ES-I3 (cell line): ENCODE data around the gene ARHGAP24.
A peak's percentile ranks its signal among the peaks of the same experiment; 100 is the strongest.
"Not testable (repeated sequence)": the region's sequence is repeated elsewhere in the genome, so short reads cannot be mapped to it uniquely, and the experiment has no call there.

Source experiments
- H3K36me3 ChIP-seq: 2 replicates; pipeline ENCODE4 v1.6.1; 2013; ENCODE audit warnings: mild to moderate bottlenecking, low read length, control low read depth, moderate library complexity; ENCODE audit not compliant: insufficient read depth
- H3K4me1 ChIP-seq: 2 replicates; pipeline ENCODE4 v1.6.1; 2013; ENCODE audit warnings: mild to moderate bottlenecking, control low read depth, low read length; ENCODE audit not compliant: insufficient read depth
- H3K9ac ChIP-seq: 2 replicates; pipeline ENCODE4 v1.6.1; 2013; ENCODE audit warnings: low read depth, mild to moderate bottlenecking, low read length, moderate library complexity
- H3K9me3 ChIP-seq: 2 replicates; pipeline ENCODE4 v1.6.1; 2013; ENCODE audit warnings: mild to moderate bottlenecking, low read length, moderate library complexity; ENCODE audit not compliant: control insufficient read depth, insufficient read depth

ARHGAP24 gene

DNA sequence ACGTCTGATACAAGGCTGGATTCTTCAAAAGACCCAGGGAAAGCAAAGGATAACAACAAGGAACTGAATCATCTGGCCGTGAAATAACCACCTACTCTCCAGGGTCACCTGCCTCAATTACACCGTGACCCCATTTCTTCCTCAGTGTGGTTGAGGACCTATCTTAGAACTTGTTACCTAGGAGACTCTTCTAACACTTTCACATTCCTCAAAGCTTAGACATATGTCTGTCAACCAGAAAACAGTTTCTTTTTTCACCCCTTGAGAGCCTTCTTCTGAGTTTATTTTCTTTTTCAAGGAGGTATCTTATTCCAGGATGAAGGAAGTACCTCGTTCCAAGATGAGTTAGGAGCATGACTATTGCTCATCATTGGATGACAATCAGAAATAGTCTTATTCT is 337.8 kb downstream of the ARHGAP24 start:
- Histone ChIP-seq H3K9me3 (no peaks in the 10 kb centered on the region), H3K4me1 (peaks cover 10% of the 10 kb centered on the region), H3K9ac (no peak overlapping the region), H3K36me3 (no peaks in the 10 kb centered on the region)

DNA sequence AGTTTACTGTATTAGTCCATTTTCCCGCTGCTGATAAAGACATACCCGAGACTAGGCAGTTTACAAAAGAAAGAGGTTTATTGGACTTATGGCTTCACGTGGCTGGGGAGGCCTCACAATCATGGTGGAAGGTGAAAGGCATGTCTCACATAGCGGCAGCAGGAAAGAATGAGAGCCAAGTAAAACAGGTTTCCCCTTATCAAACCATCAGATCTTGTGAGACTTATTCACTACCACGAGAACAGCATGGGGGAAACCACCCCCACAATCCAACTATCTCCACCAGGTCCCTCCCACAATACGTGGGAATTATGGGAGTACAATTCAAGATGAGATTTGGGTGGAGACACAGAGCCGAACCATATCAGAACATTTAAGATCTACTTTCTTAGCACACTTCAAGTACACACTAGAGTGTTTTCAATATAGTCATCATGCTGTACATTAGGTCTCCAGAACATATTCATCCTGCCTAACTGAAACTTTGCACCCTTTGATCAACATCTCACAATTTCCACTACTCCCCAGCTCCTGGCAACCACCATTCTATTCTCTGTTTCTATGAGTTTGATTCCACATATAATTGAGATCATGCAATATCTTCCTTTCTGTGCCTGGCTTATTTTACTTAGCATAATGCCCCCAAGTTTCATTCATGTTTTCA is 341.0 kb downstream of the ARHGAP24 start:
- no peaks in the 10 kb centered on the region for H3K36me3 ChIP-seq
- no peak overlapping the region for H3K9ac ChIP-seq
- H3K9me3 ChIP-seq, result no peaks in the 10 kb centered on the region
- peaks cover 7% of the 10 kb centered on the region; the same call in 1 of the 2 replicates for H3K4me1 ChIP-seq

DNA sequence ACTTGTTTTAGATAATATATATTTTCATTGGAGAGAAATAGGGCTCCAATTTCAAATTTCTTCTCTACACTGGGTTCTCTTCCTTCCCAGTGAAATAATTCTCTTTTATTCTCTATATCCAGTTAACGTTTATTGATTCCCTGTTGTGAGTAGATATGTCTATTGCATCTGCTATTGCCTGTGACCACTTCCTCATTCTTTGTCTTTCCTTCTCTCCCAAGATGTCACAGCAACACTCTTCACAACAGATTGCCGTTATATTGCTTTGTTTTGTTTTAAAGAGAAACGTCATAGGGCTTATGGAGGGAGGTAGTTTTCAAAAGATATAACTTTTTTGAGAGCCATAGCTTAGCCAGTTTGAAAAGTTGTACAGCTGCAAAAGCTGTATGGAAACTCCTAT is 343.8 kb downstream of the ARHGAP24 start:
- H3K36me3 ChIP-seq, result no peaks in the 10 kb centered on the region
- no peaks in the 10 kb centered on the region for H3K9me3 ChIP-seq
- no peak overlapping the region for H3K9ac ChIP-seq
- peaks cover 7% of the 10 kb centered on the region; the same call in 1 of the 2 replicates for H3K4me1 ChIP-seq

DNA sequence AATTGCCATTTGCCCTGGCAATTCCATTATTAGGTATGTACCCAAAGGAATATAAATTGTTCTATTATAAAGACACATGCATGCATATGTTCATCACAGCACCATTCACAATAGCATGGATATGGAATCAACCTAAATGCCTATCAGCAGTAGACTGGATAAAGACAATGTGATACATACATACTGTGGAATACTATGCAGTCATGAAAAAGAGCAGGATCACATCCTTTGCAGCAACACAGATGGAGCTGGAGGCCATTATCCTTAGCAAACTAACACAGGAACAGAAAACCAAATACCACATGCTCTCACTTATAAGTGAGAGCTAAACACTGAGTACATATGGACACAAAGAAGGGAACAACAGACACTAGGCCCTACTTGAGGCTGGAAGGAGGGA is 345.2 kb downstream of the ARHGAP24 start:
- H3K9me3 ChIP-seq, H3K36me3 ChIP-seq, H3K9ac ChIP-seq: not testable (repeated sequence)
- peaks cover 14% of the 10 kb centered on the region; the same call in 1 of the 2 replicates for H3K4me1 ChIP-seq

DNA sequence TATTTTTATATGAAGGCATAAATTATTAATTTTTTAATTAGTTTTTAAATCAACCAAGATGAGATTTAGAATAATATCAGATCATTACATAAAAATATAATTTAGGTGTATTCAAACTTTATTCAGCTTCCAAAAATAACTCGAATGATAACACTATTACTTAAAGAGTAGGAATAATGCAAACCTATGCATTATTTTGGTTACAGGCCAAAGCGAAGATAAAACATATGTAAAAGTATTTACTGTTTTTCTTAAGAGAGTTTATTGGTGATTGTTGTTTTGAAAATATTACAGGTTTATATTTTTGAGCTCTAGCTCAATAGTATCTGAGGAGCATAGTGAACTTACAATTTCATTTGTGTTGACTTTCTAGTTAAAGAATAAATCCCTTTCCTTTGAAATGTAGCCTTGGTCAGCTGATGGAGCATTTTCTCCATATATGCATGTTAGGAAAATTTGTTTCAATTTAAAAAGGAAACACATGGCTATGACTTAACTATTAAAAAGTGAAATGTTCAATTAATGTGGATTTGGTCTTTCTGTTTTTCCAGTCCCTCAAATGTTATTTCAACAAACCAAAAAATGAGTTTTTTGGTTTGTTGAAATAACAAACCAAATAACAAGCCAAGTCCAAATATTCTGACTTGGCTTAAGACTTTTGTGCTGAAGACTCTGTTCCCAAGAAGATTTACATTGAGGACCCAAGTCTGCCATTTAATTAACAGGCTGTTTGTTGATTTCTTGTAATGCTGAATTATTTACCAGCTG is 346.9 kb downstream of the ARHGAP24 start:
- H3K9me3 ChIP-seq, result no peaks in the 10 kb centered on the region
- H3K9ac ChIP-seq, result no peak overlapping the region
- H3K4me1 ChIP-seq, result peaks cover 20% of the 10 kb centered on the region
- H3K36me3 ChIP-seq, result no peaks in the 10 kb centered on the region

DNA sequence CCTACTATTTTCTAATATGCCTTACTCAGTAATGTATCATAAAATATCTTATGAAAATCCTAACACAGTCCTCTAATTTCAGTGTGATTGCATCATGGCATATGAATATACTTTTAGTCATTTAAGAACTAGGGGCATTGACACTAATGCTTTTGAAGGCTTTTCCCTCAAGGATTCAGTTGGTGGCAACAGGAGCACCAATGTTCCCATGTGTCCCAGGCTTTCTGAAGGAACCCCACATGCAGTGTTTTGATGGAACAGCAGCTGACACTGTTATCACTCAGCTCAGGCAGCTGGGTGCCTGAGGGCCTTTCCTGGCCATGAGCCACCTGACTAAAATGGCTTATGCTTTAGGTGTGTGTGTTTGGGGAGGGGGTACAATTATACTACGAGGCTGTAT is 348.3 kb downstream of the ARHGAP24 start:
- Histone ChIP-seq H3K9ac (no peak overlapping the region), H3K4me1 (peaks cover 28% of the 10 kb centered on the region), H3K9me3 (no peaks in the 10 kb centered on the region), H3K36me3 (no peaks in the 10 kb centered on the region)

DNA sequence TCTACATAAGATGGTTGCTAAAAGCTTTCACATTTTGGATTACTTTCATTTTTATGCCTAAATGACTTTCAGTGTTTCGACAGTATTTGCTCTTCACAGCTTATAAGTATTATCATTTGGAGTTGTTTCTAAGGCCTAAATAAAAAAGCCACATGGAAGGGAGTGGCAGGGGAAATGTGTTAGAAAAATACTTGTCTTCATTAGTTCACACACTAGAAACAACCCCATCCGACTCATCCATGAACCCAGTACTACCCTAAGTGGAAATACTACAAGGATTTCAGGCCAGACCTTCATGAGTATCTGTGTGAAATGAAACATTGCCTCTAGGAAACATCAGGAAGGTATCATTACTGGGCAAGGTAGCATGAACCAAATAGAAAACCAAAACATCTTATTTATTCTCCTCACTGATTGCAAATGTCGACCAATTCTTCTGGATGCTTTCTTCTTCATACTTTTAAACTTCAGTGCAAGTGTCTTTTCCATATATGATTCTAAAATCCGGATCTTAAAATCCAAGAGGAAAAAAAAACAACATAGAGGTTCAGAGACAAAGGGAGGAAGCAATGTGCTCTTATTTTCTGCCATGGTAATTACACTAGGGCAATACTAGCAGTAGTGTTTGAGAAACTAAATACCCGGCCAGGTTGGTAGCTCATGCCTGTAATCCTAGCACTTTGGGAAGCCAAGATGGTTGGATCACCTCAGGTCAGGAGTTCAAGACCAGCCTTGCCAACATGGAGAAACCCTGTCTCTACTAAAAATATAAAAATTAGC is 349.4 kb downstream of the ARHGAP24 start:
- H3K4me1 ChIP-seq, result peaks cover 23% of the 10 kb centered on the region
- H3K9me3 ChIP-seq, result no peaks in the 10 kb centered on the region
- no peaks in the 10 kb centered on the region for H3K36me3 ChIP-seq
- H3K9ac ChIP-seq, result no peak overlapping the region

DNA sequence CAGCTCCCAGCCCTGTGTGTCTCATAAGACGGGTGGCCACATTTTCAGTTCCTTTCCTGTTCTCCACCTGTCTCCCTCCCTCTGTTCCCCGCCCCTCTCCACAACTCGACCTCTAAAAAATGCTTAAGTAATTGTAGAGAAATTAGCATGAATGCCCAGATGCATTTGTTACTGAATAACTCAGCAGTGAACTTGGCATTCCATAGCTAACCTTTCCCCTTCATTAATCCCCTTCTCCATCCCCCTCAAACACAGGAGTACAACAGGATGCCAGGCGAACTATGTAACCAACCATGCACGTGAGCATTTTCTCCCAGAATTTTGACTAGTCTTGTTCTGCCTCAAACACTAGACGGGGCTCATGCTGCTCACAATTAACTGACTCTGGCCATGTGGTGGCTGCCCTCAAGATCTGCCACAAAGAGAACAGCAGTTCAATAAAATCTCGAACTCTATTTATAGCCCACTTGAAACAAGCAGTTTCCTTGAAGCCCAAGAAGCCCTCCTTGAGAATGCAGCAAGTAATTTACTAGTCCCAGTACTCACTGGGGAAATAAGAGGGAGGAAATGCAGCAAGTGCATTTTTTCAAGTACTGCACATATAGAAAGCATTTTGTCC is 351.2 kb downstream of the ARHGAP24 start:
- H3K4me1 ChIP-seq, result peaks cover 23% of the 10 kb centered on the region

DNA sequence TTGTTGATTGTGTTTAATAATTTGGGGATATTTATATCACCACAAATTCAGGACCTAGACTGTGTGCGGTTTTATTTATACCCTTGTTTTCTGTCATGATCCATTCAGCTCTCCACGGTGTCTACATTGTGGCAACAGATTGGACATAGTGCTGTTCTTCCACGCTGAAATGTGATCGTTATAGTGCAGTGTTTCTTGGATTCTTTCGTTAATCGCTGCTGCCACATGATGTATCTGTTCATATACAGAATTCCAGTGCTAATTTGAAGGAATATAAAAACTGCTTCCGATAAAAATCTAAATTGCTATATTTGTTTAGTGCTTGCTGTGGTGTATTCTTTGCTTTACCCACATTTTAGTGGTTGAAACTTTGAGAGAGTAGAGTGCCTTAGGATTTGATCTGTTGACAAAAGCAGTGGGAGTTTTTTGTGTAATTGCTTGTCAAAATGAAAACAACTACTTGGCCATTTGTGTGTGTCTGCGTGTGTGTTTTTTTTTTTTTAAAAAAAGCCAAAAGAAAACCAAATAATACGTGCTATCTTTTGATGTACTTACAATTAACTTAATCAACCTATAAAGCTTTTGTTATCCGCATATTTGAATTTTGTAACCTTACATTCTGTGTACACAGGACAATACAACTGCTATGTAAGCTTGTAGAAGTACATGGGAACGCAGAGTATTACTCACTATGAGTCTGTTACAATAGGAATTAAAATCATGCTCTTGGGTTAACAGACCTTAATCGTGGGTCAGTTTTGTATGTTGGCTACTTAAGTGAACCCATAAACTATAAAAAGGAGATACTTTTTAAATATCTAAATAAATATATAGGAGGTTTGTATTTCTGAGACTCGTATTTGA is 353.3 kb downstream of the ARHGAP24 start:
- no peak overlapping the region; the same call in 1 of the 2 replicates for H3K9ac ChIP-seq
- H3K4me1 ChIP-seq, result peaks cover 26% of the 10 kb centered on the region
- no peaks in the 10 kb centered on the region for H3K36me3 ChIP-seq
- H3K9me3 ChIP-seq, result no peaks in the 10 kb centered on the region

More for the DNA sequence above, 351.2 kb downstream of the ARHGAP24 start:
- Histone ChIP-seq H3K36me3 (no peaks in the 10 kb centered on the region), H3K9me3 (no peaks in the 10 kb centered on the region), H3K9ac (peak overlapping the region; percentile 11)

DNA sequence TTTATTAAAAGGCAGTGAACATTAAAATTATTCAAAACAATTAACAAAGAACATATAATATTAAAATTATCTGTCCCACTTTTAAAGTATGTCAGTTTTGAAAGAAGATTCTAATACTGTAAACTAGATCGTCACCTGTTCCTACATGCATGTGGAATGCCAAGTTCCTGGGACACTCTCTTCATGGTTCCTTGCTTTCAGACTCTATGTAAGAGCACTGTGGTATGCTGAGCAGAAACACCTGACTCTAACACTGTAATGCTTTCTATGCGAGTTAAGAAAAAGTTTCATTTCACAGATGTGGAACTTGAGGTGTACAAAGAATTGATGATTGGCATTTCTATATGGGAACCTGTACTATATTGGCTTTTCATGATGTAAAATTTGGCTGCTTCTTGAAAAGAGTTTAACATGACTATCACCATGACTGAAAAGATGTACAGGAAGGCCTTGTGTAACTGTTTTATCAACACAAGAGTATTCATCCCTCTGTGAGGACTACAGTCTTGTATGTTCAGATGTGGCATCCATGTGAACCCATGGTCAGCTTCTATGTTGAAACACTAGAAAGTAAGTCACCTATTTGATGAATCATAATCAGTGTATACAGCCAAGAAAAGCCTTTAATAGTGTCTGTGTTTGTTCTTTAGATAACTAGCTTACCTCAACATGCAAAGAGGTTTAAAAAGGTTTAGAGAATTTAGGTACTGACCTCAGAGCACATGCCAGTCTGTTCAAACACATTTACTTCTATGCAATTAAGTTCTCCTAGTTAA is 354.5 kb downstream of the ARHGAP24 start:
- Histone ChIP-seq H3K9ac (no peak overlapping the region), H3K36me3 (no peaks in the 10 kb centered on the region), H3K4me1 (peaks cover 21% of the 10 kb centered on the region), H3K9me3 (no peaks in the 10 kb centered on the region)

DNA sequence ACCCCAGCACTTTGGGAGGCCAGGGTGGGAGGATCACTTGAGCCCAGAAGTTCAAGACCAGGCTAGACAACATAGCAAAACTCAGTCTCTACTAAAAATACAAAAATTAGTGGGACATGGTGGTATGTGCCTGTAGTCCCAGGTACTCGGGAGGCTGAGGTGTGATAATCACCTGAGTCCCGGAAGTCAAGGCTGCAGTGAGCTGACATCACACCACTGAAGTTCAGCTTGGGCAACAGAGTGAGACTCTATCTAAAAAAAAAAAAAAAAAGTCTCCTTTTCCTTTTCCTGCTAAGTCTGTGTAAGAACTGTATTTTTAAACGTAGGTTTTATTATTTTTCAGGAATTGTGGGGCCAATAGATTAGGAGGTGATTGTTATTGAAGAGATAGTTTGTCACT is 356.7 kb downstream of the ARHGAP24 start:
- Histone ChIP-seq H3K36me3 (no peaks in the 10 kb centered on the region), H3K9me3 (no peaks in the 10 kb centered on the region), H3K9ac (no peak overlapping the region), H3K4me1 (peaks cover 15% of the 10 kb centered on the region)

DNA sequence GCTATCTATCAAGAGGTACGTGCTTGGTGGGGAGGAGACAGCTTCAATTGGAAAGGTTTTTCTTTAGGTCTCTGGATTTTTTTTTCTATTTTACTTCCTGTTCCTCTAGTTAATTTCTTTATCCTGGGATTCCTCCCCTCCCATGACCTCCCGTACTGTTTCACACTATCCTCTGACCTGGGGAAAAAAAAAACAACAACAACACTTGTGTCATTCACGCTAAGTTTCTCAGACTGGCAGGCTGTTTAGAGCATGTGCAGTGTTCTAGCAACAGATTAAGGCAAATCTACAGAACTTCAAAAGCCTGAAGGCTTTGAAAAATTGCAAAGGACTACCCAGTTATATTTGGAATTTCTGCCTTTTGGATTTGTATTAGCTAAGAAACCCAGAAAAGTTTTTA is 358.4 kb downstream of the ARHGAP24 start:
- Histone ChIP-seq H3K9ac (no peak overlapping the region), H3K9me3 (no peaks in the 10 kb centered on the region), H3K36me3 (no peaks in the 10 kb centered on the region), H3K4me1 (peaks cover 3% of the 10 kb centered on the region; the same call in 1 of the 2 replicates)

DNA sequence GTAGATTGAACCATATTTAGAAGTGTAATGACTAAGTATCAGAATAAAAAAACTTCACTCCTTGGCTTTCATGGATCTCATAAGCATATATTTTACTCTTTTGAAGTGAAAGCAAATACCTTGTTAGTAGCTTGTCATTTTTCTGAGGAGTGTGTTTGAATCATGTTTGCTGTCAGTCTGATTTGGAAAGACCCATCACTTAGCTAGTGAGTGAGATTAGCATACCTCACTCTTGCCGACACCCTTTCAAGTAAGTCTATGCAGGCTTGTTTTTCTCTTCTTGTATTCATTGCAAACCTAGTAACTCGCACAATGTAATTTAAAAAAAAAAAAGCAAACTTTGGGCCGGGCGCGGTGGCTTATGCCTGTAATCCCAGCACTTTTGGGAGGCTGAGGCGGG is 360.0 kb downstream of the ARHGAP24 start:
- Histone ChIP-seq H3K36me3 (no peaks in the 10 kb centered on the region), H3K9ac (no peak overlapping the region), H3K9me3 (no peaks in the 10 kb centered on the region), H3K4me1 (peaks cover 3% of the 10 kb centered on the region; the same call in 1 of the 2 replicates)
